H1 (cell line): ENCODE results near the gene SLC39A11. TPM values are rescaled to one million over a fixed set of nuclear protein-coding genes. Genes with fewer than 3 reads are reported as not detected.

ENCODE experiments used
- CTCF ChIA-PET: fragments of 300-600 bp; sonication (Branson Sonifier 250); formaldehyde crosslinking; loops from one replicate; lab custom pipeline; 2021; ENCODE audit not compliant: partially characterized antibody; lab: Charles Lee
- POLR2A ChIA-PET: fragments of 300-600 bp; sonication (Branson Sonifier 250); formaldehyde crosslinking; loops from one replicate; lab custom pipeline; 2021; ENCODE audit warnings: inconsistent platforms; ENCODE audit not compliant: partially characterized antibody; lab: Charles Lee
- DNase-seq, 2 experiments: peaks; one replicate each; pipeline versions ENCODE4 v3.0.0 to v3.0.0-alpha.2; 2010 to 2022; ENCODE audit warnings: low spot score in 2 of 2, low read depth in 1 of 2, mixed read lengths in 1 of 2
- FAIRE-seq: peaks from 2 replicates; lab custom pipeline; 2011; peaks lifted over from hg19 to GRCh38; lab: Jason Lieb, UNC
- H2AFZ ChIP-seq: 2 replicates; pipeline ENCODE4 v1.8.1; 2012; ENCODE audit warnings: low read length, inconsistent platforms
- H2AK5ac ChIP-seq: 2 replicates; pipeline ENCODE4 v1.6.1; 2013; ENCODE audit warnings: low read depth, low read length
- H2BK120ac ChIP-seq: replicated peaks from 2 replicates; pipeline ENCODE3; 2013; ENCODE audit warnings: low read depth, low read length, inconsistent platforms
- H2BK12ac ChIP-seq: 2 replicates; pipeline ENCODE4 v1.6.1; 2013; ENCODE audit warnings: low read depth, low read length
- H2BK15ac ChIP-seq: 2 replicates; pipeline ENCODE4 v1.6.1; 2013; ENCODE audit warnings: low read length
- H2BK20ac ChIP-seq: 2 replicates; pipeline ENCODE4 v1.6.1; 2013; ENCODE audit warnings: low read length
- H2BK5ac ChIP-seq: 2 replicates; pipeline ENCODE4 v1.6.1; 2013; ENCODE audit warnings: low read depth, low read length
- H3K14ac ChIP-seq: 2 replicates; pipeline ENCODE4 v1.6.1; 2013; ENCODE audit warnings: inconsistent platforms; ENCODE audit not compliant: insufficient read length
- H3K18ac ChIP-seq: 2 replicates; pipeline ENCODE4 v1.6.1; 2013; ENCODE audit warnings: low read length; ENCODE audit errors: extremely low read depth
- H3K23ac ChIP-seq: 2 replicates; pipeline ENCODE4 v1.6.1; 2013; ENCODE audit warnings: inconsistent platforms; ENCODE audit not compliant: insufficient read length
- H3K23me2 ChIP-seq: 2 replicates; pipeline ENCODE4 v1.6.1; 2013; ENCODE audit warnings: low read depth, low read length
- H3K27ac ChIP-seq: 2 replicates; pipeline ENCODE4 v1.6.1; 2011; ENCODE audit warnings: low read depth, low read length, inconsistent platforms
- H3K27me3 ChIP-seq, 4 experiments: replicated peaks in 1 of 4; 1 replicate in 1 of 4; 2 replicates in 3 of 4; pipeline versions ENCODE4 v1.6.1 to v1.8.1; 2011 to 2013; ENCODE audit warnings: low read length in 3 of 4, mild to moderate bottlenecking in 3 of 4, inconsistent platforms in 2 of 4, mixed read lengths in 2 of 4, moderate library complexity in 1 of 4; ENCODE audit not compliant: control insufficient read depth in 3 of 4, insufficient read depth in 3 of 4; ENCODE audit errors: extremely low read depth in 1 of 4
- H3K36me3 ChIP-seq, 4 experiments: 2 replicates each; pipeline versions ENCODE4 v1.6.1 to v1.8.1; 2011 to 2013; ENCODE audit warnings: mild to moderate bottlenecking in 4 of 4, low read length in 3 of 4, moderate library complexity in 2 of 4, control low read depth in 1 of 4, inconsistent platforms in 1 of 4; ENCODE audit not compliant: insufficient read depth in 4 of 4, control insufficient read depth in 2 of 4
- H3K4ac ChIP-seq: replicated peaks from 2 replicates; pipeline ENCODE3; 2013; ENCODE audit warnings: low read length, low read depth, mixed read lengths, inconsistent platforms; ENCODE audit not compliant: insufficient read length
- H3K4me1 ChIP-seq, 4 experiments: replicated peaks in 1 of 4; 1 replicate in 1 of 4; 2 replicates in 3 of 4; pipeline versions ENCODE4 v1.6.1 to v1.8.1; 2011 to 2013; ENCODE audit warnings: low read length in 3 of 4, inconsistent platforms in 2 of 4, mixed read lengths in 1 of 4; ENCODE audit not compliant: insufficient read depth in 4 of 4, control insufficient read depth in 3 of 4
- H3K4me2 ChIP-seq, 2 experiments: 2 replicates each; pipeline versions ENCODE4 v1.6.1 to v1.8.1; 2011 to 2013; ENCODE audit warnings: low read depth in 2 of 2, low read length in 2 of 2, control low read depth in 1 of 2, inconsistent platforms in 1 of 2, mild to moderate bottlenecking in 1 of 2; ENCODE audit not compliant: insufficient read depth in 1 of 2
- H3K4me3 ChIP-seq, 4 experiments: fragments of 200-600, 300-600 bp in 1 of 4; sonication (generic), shearing (Covaris generic), sonication (Bioruptor Twin) in 1 of 4; 2 replicates each; pipeline versions ENCODE4 v1.5.1 to v1.8.1; 2011 to 2016; ENCODE audit warnings: low read length in 4 of 4, low read depth in 3 of 4, control low read depth in 2 of 4, inconsistent platforms in 2 of 4, mild to moderate bottlenecking in 2 of 4, mixed read lengths in 1 of 4, moderate library complexity in 1 of 4; ENCODE audit not compliant: insufficient read depth in 2 of 4; ENCODE audit errors: extremely low read depth in 1 of 4
- H3K56ac ChIP-seq: replicated peaks from 2 replicates; pipeline ENCODE3; 2013; ENCODE audit warnings: low read depth, mild to moderate bottlenecking, mixed read lengths, low read length, inconsistent platforms; ENCODE audit not compliant: insufficient read length
- H3K79me1 ChIP-seq: 2 replicates; pipeline ENCODE4 v1.6.1; 2013; ENCODE audit warnings: low read depth, low read length, control low read depth
- H3K79me2 ChIP-seq, 2 experiments: 2 replicates each; pipeline versions ENCODE4 v1.6.1 to v1.8.1; 2012 to 2013; ENCODE audit warnings: low read length in 2 of 2, mild to moderate bottlenecking in 2 of 2, inconsistent platforms in 1 of 2; ENCODE audit not compliant: insufficient read depth in 2 of 2, control insufficient read depth in 1 of 2
- H3K9ac ChIP-seq, 4 experiments: replicated peaks in 1 of 4; 1 replicate in 1 of 4; 2 replicates in 3 of 4; pipeline versions ENCODE4 v1.6.1 to v1.8.1; 2011 to 2013; ENCODE audit warnings: low read depth in 3 of 4, low read length in 3 of 4, control low read depth in 2 of 4, mild to moderate bottlenecking in 2 of 4, moderate library complexity in 2 of 4, inconsistent platforms in 1 of 4; ENCODE audit errors: extremely low read depth in 1 of 4
- H3K9me3 ChIP-seq, 2 experiments: 2 replicates each; pipeline versions ENCODE4 v1.6.1 to v1.8.1; 2012 to 2013; ENCODE audit warnings: mild to moderate bottlenecking in 2 of 2, moderate library complexity in 2 of 2, control low read depth in 1 of 2, inconsistent platforms in 1 of 2, low read depth in 1 of 2, low read length in 1 of 2, mixed read lengths in 1 of 2; ENCODE audit not compliant: insufficient read depth in 2 of 2
- H4K20me1 ChIP-seq, 2 experiments: replicated peaks in 1 of 2; 2 replicates each; pipeline versions ENCODE3 to v1.8.1; 2011 to 2013; ENCODE audit warnings: inconsistent platforms in 2 of 2, low read length in 2 of 2, mild to moderate bottlenecking in 1 of 2; ENCODE audit not compliant: insufficient read depth in 2 of 2, control insufficient read depth in 1 of 2
- H4K5ac ChIP-seq: 2 replicates; pipeline ENCODE4 v1.6.1; 2013; ENCODE audit warnings: low read length, low read depth, mixed read lengths, inconsistent platforms; ENCODE audit not compliant: insufficient read length
- H4K8ac ChIP-seq: 2 replicates; pipeline ENCODE4 v1.8.0; 2013; ENCODE audit warnings: mild to moderate bottlenecking, moderate library complexity, low read length, inconsistent platforms; ENCODE audit not compliant: insufficient read depth; ENCODE audit errors: extremely low read depth
- H4K91ac ChIP-seq: replicated peaks from 2 replicates; pipeline ENCODE3; 2013; ENCODE audit warnings: low read length, mixed read lengths, inconsistent platforms; ENCODE audit not compliant: insufficient read length
- ASH2L ChIP-seq: fragments of 200-600, 300-600 bp; sonication (generic); IDR thresholded peaks from one replicate; pipeline ENCODE4 v1.7.1; 2017; ENCODE audit warnings: low read length
- KDM4A ChIP-seq: IDR thresholded peaks from one replicate; pipeline ENCODE4 v1.7.1; 2012; ENCODE audit warnings: low read depth, mild to moderate bottlenecking, moderate library complexity, low read length, inconsistent platforms; ENCODE audit not compliant: severe bottlenecking
- PHF8 ChIP-seq: fragments of 200-600 bp; sonication (generic); conservative IDR thresholded peaks from 2 replicates; pipeline ENCODE4 v1.7.1; 2012; ENCODE audit warnings: low read depth, mild to moderate bottlenecking, inconsistent platforms, low read length, moderate library complexity
- SRF ChIP-seq: IDR thresholded peaks from 2 replicates; pipeline ENCODE4 v1.6.1; 2011; ENCODE audit warnings: mild to moderate bottlenecking, low read depth, low read length, moderate library complexity
- WGBS, 2 experiments: shearing (Covaris generic) in 1 of 2; methylation state at CpG; one replicate each; pipeline versions ENCODE4 v1.1.6 to v1.1.7; 2013 to 2015; ENCODE audit warnings: low lambda C conversion rate in 2 of 2, mixed read lengths in 2 of 2, inconsistent platforms in 1 of 2, low coverage in 1 of 2, missing lambda C conversion rate in 1 of 2; ENCODE audit not compliant: insufficient replicate concordance in 2 of 2, insufficient coverage in 1 of 2, insufficient read length in 1 of 2; ENCODE audit errors: extremely low coverage in 1 of 2, missing lambda C conversion rate in 1 of 2; 5-methylcytosine and 5-hydroxymethylcytosine counted together
- polyA plus RNA-seq, 7 experiments: library from polyadenylated mRNA; depleted of rRNA in 3 of 7; stranded (reverse) in 5 of 7; unstranded in 2 of 7; fragments of >200 nt in 5 of 7; fragments of 200-250 nt in 2 of 7; gene quantifications; 1 replicate in 5 of 7; 2 replicates in 1 of 7; 4 replicates in 1 of 7; pipeline versions ENCODE4 v1.2.1 to v1.2.3, GENCODE V29; 2011 to 2013; ENCODE audit warnings: missing spikeins in 2 of 7, mixed read lengths in 2 of 7
- total RNA-seq: library from RNA; stranded (reverse); fragmentation: NEBNext Ultra II Directional; extraction: Animal tissue kit (Norgen Biotek cat#: 25700); gene quantifications from 2 replicates; pipeline ENCODE4 v1.2.1, GENCODE V29; 2021
- TF ChIP-seq, protein P1 (sequence below): IDR thresholded peaks from 2 replicates; pipeline ENCODE4 v1.6.1; 2012; ENCODE audit warnings: low read length, inconsistent platforms
- TF ChIP-seq, protein P2 (sequence below): IDR thresholded peaks from 2 replicates; pipeline ENCODE4 v1.6.1; 2012; ENCODE audit warnings: inconsistent platforms

SLC39A11 gene
- total and polyA plus RNA-seq, 2 of the 8 experiments (the other 6 are each of a cell fraction or from before 2014, with no cell fraction given), result 12.2 to 19.6 TPM

DNA sequence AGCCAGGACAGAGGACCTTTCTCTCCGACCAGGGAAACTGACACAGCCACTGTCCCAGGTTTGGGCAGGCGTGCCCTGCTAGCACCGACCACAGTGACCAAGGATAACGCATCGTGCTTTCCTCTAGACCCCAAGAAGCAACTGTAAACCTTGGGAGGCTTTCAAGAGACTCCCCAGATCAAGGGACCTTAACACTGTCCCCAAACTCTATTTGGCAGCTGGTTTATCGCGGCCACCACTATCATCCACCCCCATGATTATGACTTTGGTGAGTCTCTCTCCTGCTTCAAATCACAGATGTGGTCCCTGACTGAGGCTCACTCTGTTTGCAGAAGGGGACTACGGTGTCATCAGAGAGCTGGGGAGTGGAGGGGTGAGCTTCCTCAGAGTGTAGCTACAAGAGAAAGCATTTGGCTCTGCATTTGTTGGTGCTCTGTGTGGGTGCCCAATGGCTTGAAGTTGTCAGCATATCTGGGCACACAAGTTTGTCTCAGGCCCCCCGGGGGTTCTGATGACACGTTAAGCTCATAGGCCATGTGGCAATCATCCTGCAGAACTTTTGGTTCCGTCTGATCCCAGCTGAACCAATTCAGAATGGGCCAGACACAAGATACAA lies 408.0 kb downstream of the SLC39A11 start:
- TF ChIP-seq PHF8, result no peak
- no peak for TF ChIP-seq ASH2L
- TF ChIP-seq KDM4A, result no peak
- TF ChIP-seq, protein P1, sequence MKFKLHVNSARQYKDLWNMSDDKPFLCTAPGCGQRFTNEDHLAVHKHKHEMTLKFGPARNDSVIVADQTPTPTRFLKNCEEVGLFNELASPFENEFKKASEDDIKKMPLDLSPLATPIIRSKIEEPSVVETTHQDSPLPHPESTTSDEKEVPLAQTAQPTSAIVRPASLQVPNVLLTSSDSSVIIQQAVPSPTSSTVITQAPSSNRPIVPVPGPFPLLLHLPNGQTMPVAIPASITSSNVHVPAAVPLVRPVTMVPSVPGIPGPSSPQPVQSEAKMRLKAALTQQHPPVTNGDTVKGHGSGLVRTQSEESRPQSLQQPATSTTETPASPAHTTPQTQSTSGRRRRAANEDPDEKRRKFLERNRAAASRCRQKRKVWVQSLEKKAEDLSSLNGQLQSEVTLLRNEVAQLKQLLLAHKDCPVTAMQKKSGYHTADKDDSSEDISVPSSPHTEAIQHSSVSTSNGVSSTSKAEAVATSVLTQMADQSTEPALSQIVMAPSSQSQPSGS, result no peak
- TF ChIP-seq SRF, result no peak
- TF ChIP-seq, protein P2, sequence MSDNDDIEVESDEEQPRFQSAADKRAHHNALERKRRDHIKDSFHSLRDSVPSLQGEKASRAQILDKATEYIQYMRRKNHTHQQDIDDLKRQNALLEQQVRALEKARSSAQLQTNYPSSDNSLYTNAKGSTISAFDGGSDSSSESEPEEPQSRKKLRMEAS, result no peak
- no peak overlapping the region for H3K18ac ChIP-seq
- H4K91ac ChIP-seq, result no peak overlapping the region
- no peaks in the 10 kb centered on the region for H4K20me1 ChIP-seq
- 0 out of 7 replicates have a peak, but pooled peaks cover 0 to 3% (median 0%) of the 10 kb centered on the region in 4 experiments for H3K4me1 ChIP-seq
- no peak overlapping the region for H4K8ac ChIP-seq
- no peak overlapping the region for H2BK12ac ChIP-seq
- H3K27me3 ChIP-seq, result no peaks in the 10 kb centered on the region
- DNase-seq (no peak), FAIRE-seq (no peak)
- ChIA-PET POLR2A (no interaction called here), CTCF (interaction anchor here (0.8 to 4.8 kb wide), 5 partner anchors 9 to 506 kb away, joined by 3 to 26 read pairs (median 4); no protein-coding TSS in a partner anchor)
- H4K5ac ChIP-seq, result no peak overlapping the region
- H3K23ac ChIP-seq, result no peak overlapping the region
- no peak overlapping the region for H3K9ac ChIP-seq
- no peaks in the 10 kb centered on the region for H3K9me3 ChIP-seq
- H3K4ac ChIP-seq, result no peak overlapping the region
- no peak overlapping the region for H3K4me3 ChIP-seq
- no peaks in the 10 kb centered on the region for H3K79me1 ChIP-seq
- no peak overlapping the region for H2BK5ac ChIP-seq
- no peak overlapping the region for H2BK120ac ChIP-seq
- no peaks in the 10 kb centered on the region for H3K79me2 ChIP-seq
- H2BK20ac ChIP-seq, result no peak overlapping the region
- no peaks in the 10 kb centered on the region for H3K36me3 ChIP-seq
- H3K23me2 ChIP-seq, result no peaks in the 10 kb centered on the region
- H3K4me2 ChIP-seq, result no peak overlapping the region
- H2AFZ ChIP-seq, result no peak overlapping the region
- no peak overlapping the region for H3K27ac ChIP-seq
- no peak overlapping the region for H2BK15ac ChIP-seq
- 93% methylated on average over 11 of the region's 11 CpGs; no CpG with 5 or more reads in 1 of the 2 experiments for WGBS, 2 experiments
- no peak overlapping the region; the same call in 1 of the 2 replicates for H2AK5ac ChIP-seq
- no peak overlapping the region for H3K56ac ChIP-seq
- H3K14ac ChIP-seq, result no peak overlapping the region
